A549 (cell line): Measurements from ENCODE around the gene SPDYE4. TPM values are rescaled to one million over a fixed set of nuclear protein-coding genes. Genes with fewer than 3 reads are reported as not detected.

Experiments used
- ATAC-seq, 2 experiments: fragments of 200-7000 bp in 1 of 2; fragments of >200 bp in 1 of 2; cut with Nextera tagmentation in 1 of 2; cut with Tn5 transposase in 1 of 2; 3 replicates each; pipeline versions ENCODE4 v1.8.0 to v1.9.1; 2018 to 2020; ENCODE audit warnings: mild to moderate bottlenecking in 1 of 2, moderate library complexity in 1 of 2
- CTCF ChIA-PET: fragments of 300-600 bp; sonication (Branson Sonifier 250); formaldehyde crosslinking; extraction: SDS; loops from one replicate; lab custom pipeline; 2021; ENCODE audit warnings: antibody characterized with exemption, inconsistent platforms; lab: Yijun Ruan, JAX
- POLR2A ChIA-PET: fragments of 350-600 bp; formaldehyde crosslinking; extraction: SDS; loops from one replicate; lab custom pipeline; 2021; ENCODE audit warnings: antibody characterized with exemption, inconsistent platforms; lab: Yijun Ruan, JAX
- DNase-seq, 2 experiments: peaks; one replicate each; pipeline versions ENCODE4 v3.0.0 to v3.0.0-alpha.2; 2011 to 2016; ENCODE audit warnings: low read depth in 1 of 2, low spot score in 1 of 2
- FAIRE-seq: peaks from 2 replicates; lab custom pipeline; 2011; peaks lifted over from hg19 to GRCh38; lab: Jason Lieb, UNC
- H3K27ac ChIP-seq, 2 experiments: fragments of >200 bp; sonication (Bioruptor Twin); formaldehyde crosslinking; 3 replicates each; pipeline ENCODE4 v1.5.1; 2016 to 2017
- H3K4me1 ChIP-seq: fragments of >200 bp; sonication (Bioruptor Twin); formaldehyde crosslinking; 3 replicates; pipeline ENCODE4 v1.6.1; 2016
- H3K4me2 ChIP-seq: fragments of >200 bp; sonication (Bioruptor Twin); formaldehyde crosslinking; 3 replicates; pipeline ENCODE4 v1.6.1; 2016
- H3K4me3 ChIP-seq: fragments of >200 bp; sonication (Bioruptor Twin); formaldehyde crosslinking; 3 replicates; pipeline ENCODE4 v1.5.1; 2016
- H3K9me3 ChIP-seq: fragments of >200 bp; sonication (Bioruptor Twin); formaldehyde crosslinking; 3 replicates; pipeline ENCODE4 v1.6.1; 2016
- ATOH8 ChIP-seq: fragments of 250-450 bp; sonication (Bioruptor Pico); IDR thresholded peaks from 2 replicates; pipeline ENCODE4 v1.5.0; 2020; ENCODE audit warnings: low read depth, mild to moderate bottlenecking, moderate library complexity
- BHLHE40 ChIP-seq: IDR thresholded peaks from 2 replicates; pipeline ENCODE4 v1.6.1; 2012; ENCODE audit warnings: low read depth, low read length, inconsistent platforms
- CBX8 ChIP-seq: fragments of 200-600 bp; sonication (generic); IDR thresholded peaks from 2 replicates; pipeline ENCODE4 v1.6.1; 2016
- CHD2 ChIP-seq: fragments of 150-350 bp; IDR thresholded peaks from 2 replicates; pipeline ENCODE4 v1.6.1; 2014; ENCODE audit warnings: low read length; ENCODE audit not compliant: partially characterized antibody
- E2F6 ChIP-seq: IDR thresholded peaks from 2 replicates; pipeline ENCODE4 v1.6.1; 2012; ENCODE audit warnings: low read depth, borderline replicate concordance
- EHF ChIP-seq: fragments of 250-450 bp; sonication (Bioruptor Pico); IDR thresholded peaks from 2 replicates; pipeline ENCODE4 v1.5.0; 2020; ENCODE audit warnings: mild to moderate bottlenecking
- ESRRA ChIP-seq: fragments of 150-350 bp; IDR thresholded peaks from 2 replicates; pipeline ENCODE4 v1.6.1; 2014; ENCODE audit warnings: mild to moderate bottlenecking, low read length, borderline replicate concordance
- FOSB ChIP-seq: fragments of 250-450 bp; sonication (Bioruptor Pico); IDR thresholded peaks from 2 replicates; pipeline ENCODE4 v1.5.0; 2020; ENCODE audit warnings: mild to moderate bottlenecking, moderate library complexity
- FOSL2 ChIP-seq, 2 experiments: fragments of 450-650 bp in 1 of 2; fragments of >200 bp in 1 of 2; sonication (Bioruptor Twin) in 1 of 2; formaldehyde crosslinking; IDR thresholded peaks; 2 replicates each; pipeline versions ENCODE4 v1.5.0 to v1.6.1; 2016 to 2020; ENCODE audit warnings: mild to moderate bottlenecking in 1 of 2, moderate library complexity in 1 of 2
- FOXS1 ChIP-seq: fragments of 250-450 bp; sonication (Bioruptor Pico); IDR thresholded peaks from 2 replicates; pipeline ENCODE4 v1.5.0; 2020; ENCODE audit warnings: mild to moderate bottlenecking, moderate library complexity
- HMGXB4 ChIP-seq: fragments of 250-450 bp; sonication (Bioruptor Pico); IDR thresholded peaks from 2 replicates; pipeline ENCODE4 v1.5.0; 2021; ENCODE audit warnings: mild to moderate bottlenecking, moderate library complexity, borderline replicate concordance
- HOXA7 ChIP-seq: fragments of 250-450 bp; sonication (Bioruptor Pico); IDR thresholded peaks from 2 replicates; pipeline ENCODE4 v1.5.0; 2020; ENCODE audit warnings: mild to moderate bottlenecking, moderate library complexity
- HOXB13 ChIP-seq: fragments of 250-450 bp; sonication (Bioruptor Pico); IDR thresholded peaks from 2 replicates; pipeline ENCODE4 v1.5.0; 2020; ENCODE audit warnings: low read depth, mild to moderate bottlenecking, moderate library complexity
- JUN ChIP-seq, 2 experiments: fragments of >200 bp; sonication (Bioruptor Twin); formaldehyde crosslinking; IDR thresholded peaks; 2 replicates in 1 of 2; 3 replicates in 1 of 2; pipeline ENCODE4 v1.6.1; 2016 to 2017
- JUNB ChIP-seq: fragments of >200 bp; sonication (Bioruptor Twin); formaldehyde crosslinking; IDR thresholded peaks from 2 replicates; pipeline ENCODE4 v1.6.1; 2016
- KDM1A ChIP-seq: fragments of 200-600 bp; sonication (generic); IDR thresholded peaks from 2 replicates; pipeline ENCODE4 v1.6.1; 2016; ENCODE audit warnings: low read depth, mild to moderate bottlenecking
- KDM5A ChIP-seq: fragments of 200-600 bp; sonication (generic); IDR thresholded peaks from 2 replicates; pipeline ENCODE4 v1.6.1; 2016; ENCODE audit warnings: antibody characterized with exemption, mild to moderate bottlenecking
- MAFK ChIP-seq: fragments of 450-650 bp; IDR thresholded peaks from 2 replicates; pipeline ENCODE4 v1.6.1; 2014; ENCODE audit not compliant: partially characterized antibody
- NPAS2 ChIP-seq: fragments of 250-450 bp; sonication (Bioruptor Pico); IDR thresholded peaks from 2 replicates; pipeline ENCODE4 v1.8.0; 2022; ENCODE audit warnings: mild to moderate bottlenecking, moderate library complexity, borderline replicate concordance
- RARB ChIP-seq: fragments of 250-450 bp; sonication (Bioruptor Pico); IDR thresholded peaks from 2 replicates; pipeline ENCODE4 v1.8.0; 2021; ENCODE audit warnings: mild to moderate bottlenecking, moderate library complexity
- RFX5 ChIP-seq: fragments of 450-650 bp; IDR thresholded peaks from 2 replicates; pipeline ENCODE4 v1.7.1; 2014; ENCODE audit warnings: antibody characterized with exemption, mild to moderate bottlenecking, moderate library complexity
- RNF2 ChIP-seq: fragments of 200-600 bp; sonication (generic); IDR thresholded peaks from 2 replicates; pipeline ENCODE4 v1.6.1; 2016; ENCODE audit warnings: low read depth, mild to moderate bottlenecking, antibody characterized with exemption, moderate library complexity, borderline replicate concordance
- SMC3 ChIP-seq: fragments of >200 bp; sonication (Bioruptor Twin); formaldehyde crosslinking; IDR thresholded peaks from 3 replicates; pipeline ENCODE4 v1.6.1; 2018; ENCODE audit warnings: inconsistent platforms
- TFCP2L1 ChIP-seq: fragments of 250-450 bp; sonication (Bioruptor Pico); IDR thresholded peaks from 2 replicates; pipeline ENCODE4 v1.5.0; 2021; ENCODE audit warnings: mild to moderate bottlenecking
- USF2 ChIP-seq: fragments of 450-650 bp; IDR thresholded peaks from 2 replicates; pipeline ENCODE4 v1.6.1; 2014; ENCODE audit warnings: antibody characterized with exemption
- ZFP36 ChIP-seq: fragments of 450-650 bp; IDR thresholded peaks from 2 replicates; pipeline ENCODE4 v1.6.1; 2014; ENCODE audit warnings: borderline replicate concordance; ENCODE audit not compliant: partially characterized antibody
- ZNF302 ChIP-seq: fragments of 250-450 bp; sonication (Bioruptor Pico); IDR thresholded peaks from 2 replicates; pipeline ENCODE4 v1.9.0; 2021; ENCODE audit warnings: inconsistent platforms, mild to moderate bottlenecking, moderate library complexity
- whole genome bisulfite sequencing: methylation state at CpG from one replicate; pipeline ENCODE4 v1.1.6; 2017; ENCODE audit errors: missing lambda C conversion rate; 5-methylcytosine and 5-hydroxymethylcytosine counted together
- polyA plus RNA-seq, 4 experiments: library from polyadenylated mRNA; depleted of rRNA in 3 of 4; stranded (reverse); fragments of >200 nt; fragmentation: RNase III in 1 of 4; extraction: RNeasy Plus Mini Kit Qiagen cat#74134 plus additional on column Dnase treatment in 1 of 4; gene quantifications; 2 replicates in 3 of 4; 3 replicates in 1 of 4; pipeline ENCODE4 v1.2.3, GENCODE V29; 2011 to 2017

Gene SPDYE4
- polyA plus RNA-seq, 2 of the 4 experiments (the other 2 are of a cell fraction), result not detected

GRCh38 chr17:8711291-8711690 lies 47.1 kb downstream of the SPDYE4 start:
- no peaks in the 10 kb centered on the region for H3K4me1 ChIP-seq
- POLR2A ChIA-PET, result no interaction called here
- DNase-seq, result no peak
- WGBS, result 68% methylated on average over 5 of the region's 5 CpGs
- TF ChIP-seq HOXB13 (CRISPR knock-in tag), result no peak
- TF ChIP-seq CBX8, result no peak
- TF ChIP-seq JUN (IDR thresholded peaks at IDR 0.05), result no peak
- no peak for FAIRE-seq
- H3K4me2 ChIP-seq, result no peak overlapping the region
- ATAC-seq, result no peak
- H3K4me3 ChIP-seq, result no peak overlapping the region
- no peak overlapping the region for H3K27ac ChIP-seq
- CTCF ChIA-PET, result interaction anchor here (0.9 to 2.0 kb wide), 4 partner anchors 35 to 327 kb away, joined by 3 to 8 read pairs (median 3); no protein-coding TSS in a partner anchor
- no peaks in the 10 kb centered on the region for H3K9me3 ChIP-seq

- WGBS, result 83% methylated on average over 5 of the region's 5 CpGs
- TF ChIP-seq FOSB (CRISPR knock-in tag) (no peak), JUN (IDR thresholded peaks at IDR 0.05) (no peak), FOXS1 (no peak), ATOH8 (no peak), RARB (CRISPR knock-in tag) (no peak), USF2 (no peak), EHF (CRISPR knock-in tag) (no peak), KDM1A (no peak)
- TF ChIP-seq, all 56 proteins: peak for 0
- CTCF ChIA-PET, result interaction anchor here (0.9 to 2.0 kb wide), 3 partner anchors 36 to 327 kb away, joined by 3 to 8 read pairs (median 3); no protein-coding TSS in a partner anchor
Observed at GRCh38 chr17:8710813-8711212, 47.5 kb downstream of the SPDYE4 start.

GRCh38 chr17:8709006-8709405 lies 49.3 kb downstream of the SPDYE4 start:
- POLR2A ChIA-PET, result no interaction called here
- no peak for ATAC-seq
- WGBS, result 32% methylated on average over 1 of the region's 1 CpG

More at GRCh38 chr17:8710813-8711212, 47.5 kb downstream of the SPDYE4 start:
- no peak overlapping the region for H3K4me2 ChIP-seq
- POLR2A ChIA-PET, result no interaction called here
- H3K27ac ChIP-seq, result no peak overlapping the region
- no peaks in the 10 kb centered on the region for H3K4me1 ChIP-seq
- H3K4me3 ChIP-seq, result no peak overlapping the region
- FAIRE-seq (no peak), ATAC-seq (no peak), DNase-seq (no peak)
- H3K9me3 ChIP-seq, result no peaks in the 10 kb centered on the region

More at GRCh38 chr17:8709006-8709405, 49.3 kb downstream of the SPDYE4 start:
- FAIRE-seq, result no peak
- no peaks in the 10 kb centered on the region for H3K4me1 ChIP-seq
- DNase-seq, result no peak
- H3K9me3 ChIP-seq, result no peaks in the 10 kb centered on the region
- TF ChIP-seq RFX5, result no peak
- TF ChIP-seq ESRRA, result no peak
- TF ChIP-seq TFCP2L1 (CRISPR knock-in tag), result no peak
- TF ChIP-seq HMGXB4 (CRISPR knock-in tag), result no peak
- no peak for TF ChIP-seq NPAS2 (CRISPR knock-in tag)
- no peak for TF ChIP-seq JUNB
- TF ChIP-seq KDM5A, result no peak
- TF ChIP-seq FOSL2 (IDR thresholded peaks at IDR 0.05), result no peak
- no peak for TF ChIP-seq FOSL2 (CRISPR knock-in tag; IDR thresholded peaks at IDR 0.05)
- TF ChIP-seq HOXA7, result no peak
- no peak for TF ChIP-seq ATOH8
- TF ChIP-seq RARB (CRISPR knock-in tag), result no peak
- TF ChIP-seq FOXS1, result no peak
- no peak for TF ChIP-seq E2F6
- TF ChIP-seq SMC3, result no peak
- TF ChIP-seq RNF2, result no peak
- TF ChIP-seq ZFP36, result no peak
- TF ChIP-seq CHD2, result no peak
- no peak for TF ChIP-seq MAFK
- TF ChIP-seq BHLHE40, result no peak
- TF ChIP-seq ZNF302, result no peak
- TF ChIP-seq, all 56 proteins: peak for 0
- Histone ChIP-seq H3K4me2 (no peak overlapping the region), H3K4me3 (no peak overlapping the region), H3K27ac (no peak overlapping the region)
- CTCF ChIA-PET, result interaction anchor here (0.8 to 2.1 kb wide), 5 partner anchors 9 to 289 kb away, joined by 3 to 7 read pairs (median 3); no protein-coding TSS in a partner anchor
